Measurements from ENCODE around the gene ZNF775.

ZNF775 gene

DNA sequence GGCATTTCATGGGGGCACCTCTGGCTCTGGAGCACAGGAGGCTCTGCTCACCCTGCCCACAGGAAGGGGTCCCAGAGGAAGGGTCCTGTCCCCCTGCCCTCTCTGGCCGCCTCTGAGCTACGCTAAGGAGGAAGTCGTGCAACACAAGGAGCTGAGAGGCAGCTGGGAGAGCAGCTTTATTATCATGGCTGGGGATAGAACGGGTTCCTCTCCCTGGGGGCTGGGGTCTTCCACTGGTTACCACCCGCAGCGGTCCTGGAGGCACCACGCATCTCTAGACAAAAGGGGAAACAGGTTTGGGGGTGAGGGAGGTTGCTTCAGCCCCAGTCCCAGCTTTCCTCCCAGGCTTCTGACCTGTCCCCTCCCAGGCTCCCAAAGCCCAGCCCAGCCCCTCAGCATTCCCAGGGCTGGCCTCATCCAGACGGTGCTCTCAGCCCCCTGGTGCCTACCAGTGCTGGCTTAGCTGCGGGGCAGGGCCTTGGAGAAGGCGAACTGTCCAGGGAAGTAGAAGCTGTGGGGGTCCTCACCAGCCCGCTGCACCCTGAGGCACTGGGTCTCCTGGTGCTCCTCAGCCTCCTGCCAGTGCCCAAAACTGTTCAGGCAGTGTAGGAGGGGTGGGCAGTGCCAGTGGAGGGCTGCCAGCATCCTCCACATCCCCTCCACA lies 40.8 kb upstream of the ZNF775 start:
- no peak overlapping the region for H3K27ac ChIP-seq (ENCODE audit: low read length)
- H3K9me3 ChIP-seq (ENCODE audit: control insufficient read depth, low read depth, low read length), result no peaks in the 10 kb centered on the region
- peaks cover 29% of the 10 kb centered on the region for H3K27me3 ChIP-seq (ENCODE audit: control insufficient read depth, insufficient read depth, low read length)
- no peak overlapping the region for H3K9ac ChIP-seq (ENCODE audit: low read length)
- no peak overlapping the region for H3K4me3 ChIP-seq (ENCODE audit: low read length)
- H3K4me1 ChIP-seq (ENCODE audit: control insufficient read depth, low read depth, low read length), result peaks cover 24% of the 10 kb centered on the region
- peaks cover 7% of the 10 kb centered on the region for H3K36me3 ChIP-seq (ENCODE audit: control insufficient read depth, low read depth, low read length)

DNA sequence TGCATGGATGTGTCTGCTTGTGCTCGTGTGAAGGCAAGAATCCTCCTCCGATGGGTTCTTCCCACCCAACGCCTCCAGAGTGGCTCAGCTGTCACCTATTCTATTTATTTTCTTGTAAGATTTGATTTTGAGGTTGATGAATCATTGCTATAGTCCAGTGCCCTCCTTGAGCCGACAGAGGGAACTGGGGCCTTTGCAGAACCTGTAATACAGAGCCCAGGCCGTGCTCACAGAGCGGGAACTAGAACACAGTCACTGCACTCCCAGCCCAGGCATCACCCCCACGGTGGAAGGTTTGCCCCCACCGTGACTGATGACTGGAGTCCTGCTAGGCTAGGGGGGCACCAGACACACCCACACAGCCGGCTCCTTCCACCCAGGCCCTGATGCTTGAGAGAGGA lies 39.7 kb upstream of the ZNF775 start:
- peak overlapping the region; percentile 77 for H3K4me3 ChIP-seq (ENCODE audit: low read length)
- H3K27me3 ChIP-seq (ENCODE audit: control insufficient read depth, insufficient read depth, low read length), result peaks cover 39% of the 10 kb centered on the region
- H3K9me3 ChIP-seq (ENCODE audit: control insufficient read depth, low read depth, low read length), result peaks cover 8% of the 10 kb centered on the region
- H3K27ac ChIP-seq (ENCODE audit: low read length), result no peak overlapping the region
- peaks cover 24% of the 10 kb centered on the region for H3K4me1 ChIP-seq (ENCODE audit: control insufficient read depth, low read depth, low read length)
- H3K9ac ChIP-seq (ENCODE audit: low read length), result no peak overlapping the region
- H3K36me3 ChIP-seq (ENCODE audit: control insufficient read depth, low read depth, low read length), result peaks cover 7% of the 10 kb centered on the region

DNA sequence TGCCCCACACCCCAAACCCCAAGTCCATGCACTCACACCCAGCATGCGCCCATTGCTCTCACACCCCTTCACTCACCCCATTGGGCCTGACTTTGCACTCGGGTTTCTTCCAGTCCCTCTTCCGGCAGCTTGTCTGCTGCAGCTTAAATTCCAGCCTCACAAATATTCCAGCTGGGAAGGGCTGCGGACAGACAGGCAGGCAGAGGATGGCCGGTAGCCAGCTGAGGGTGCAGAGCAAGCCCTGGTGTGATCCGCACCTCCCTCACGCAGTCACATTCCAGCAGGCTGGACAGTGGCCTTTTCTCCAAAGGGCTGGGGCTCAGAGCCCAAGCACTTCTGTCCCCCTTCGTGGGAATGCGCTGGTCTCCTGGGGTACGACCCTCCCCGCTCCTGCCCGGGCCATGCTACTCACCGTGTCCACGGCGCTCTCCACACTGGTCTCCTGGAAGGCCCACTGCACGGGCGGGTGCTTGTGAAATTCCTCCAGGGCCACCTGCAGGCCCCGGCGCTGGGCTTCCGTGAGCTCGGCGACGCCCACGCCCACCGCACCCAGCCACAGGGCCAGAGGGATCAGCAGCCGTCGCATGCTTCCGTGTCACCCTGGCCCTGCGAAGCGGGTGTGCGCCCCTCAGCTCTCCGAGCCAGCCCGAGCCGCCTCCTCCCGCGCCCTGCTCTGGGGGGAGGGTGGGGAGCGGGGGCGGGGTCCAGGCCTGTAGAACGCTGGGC lies 38.9 kb upstream of the ZNF775 start:
- Histone ChIP-seq H3K4me3 (ENCODE audit: low read length) (peak overlapping the region; percentile 77), H3K4me1 (ENCODE audit: control insufficient read depth, low read depth, low read length) (peaks cover 21% of the 10 kb centered on the region), H3K36me3 (ENCODE audit: control insufficient read depth, low read depth, low read length) (peaks cover 7% of the 10 kb centered on the region), H3K27ac (ENCODE audit: low read length) (no peak overlapping the region), H3K27me3 (ENCODE audit: control insufficient read depth, insufficient read depth, low read length) (peaks cover 39% of the 10 kb centered on the region), H3K9me3 (ENCODE audit: control insufficient read depth, low read depth, low read length) (peaks cover 8% of the 10 kb centered on the region), H3K9ac (ENCODE audit: low read length) (no peak overlapping the region)

DNA sequence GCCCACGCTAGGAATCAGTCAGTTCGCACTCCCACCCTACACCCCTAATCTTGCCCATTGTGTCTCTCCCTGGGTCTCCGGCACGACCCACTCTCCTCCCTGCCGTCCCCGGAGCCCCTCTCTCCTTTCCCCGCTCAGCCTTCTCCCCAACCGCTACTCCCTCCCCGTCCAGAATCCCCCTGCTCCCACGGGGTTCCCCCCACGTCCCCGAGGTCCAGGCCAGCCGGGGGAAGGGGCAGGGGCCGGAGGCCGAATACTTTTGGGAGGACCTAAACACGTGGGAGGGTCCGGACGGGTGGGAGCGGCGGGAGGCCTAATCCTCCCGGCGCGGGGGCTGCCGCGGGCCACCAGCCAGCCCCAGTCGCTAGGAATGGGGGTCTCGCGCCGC lies 38.3 kb upstream of the ZNF775 start:
- peaks cover 7% of the 10 kb centered on the region for H3K36me3 ChIP-seq (ENCODE audit: control insufficient read depth, low read depth, low read length)
- peaks cover 14% of the 10 kb centered on the region for H3K4me1 ChIP-seq (ENCODE audit: control insufficient read depth, low read depth, low read length)
- H3K4me3 ChIP-seq (ENCODE audit: low read length), result peak overlapping the region; percentile 77
- peak overlapping the region; percentile 65 for H3K9ac ChIP-seq (ENCODE audit: low read length)
- peaks cover 8% of the 10 kb centered on the region for H3K9me3 ChIP-seq (ENCODE audit: control insufficient read depth, low read depth, low read length)
- H3K27ac ChIP-seq (ENCODE audit: low read length), result no peak overlapping the region
- H3K27me3 ChIP-seq (ENCODE audit: control insufficient read depth, insufficient read depth, low read length), result peaks cover 39% of the 10 kb centered on the region

- peak within 1 kb of the TSS; percentile 77 for H3K4me3 ChIP-seq (ENCODE audit: low read length)
- peaks cover 8% of the 10 kb centered on the region for H3K9me3 ChIP-seq (ENCODE audit: control insufficient read depth, low read depth, low read length)
- H3K36me3 ChIP-seq (ENCODE audit: control insufficient read depth, low read depth, low read length), result peaks cover 7% of the 10 kb centered on the region
- H3K27me3 ChIP-seq (ENCODE audit: control insufficient read depth, insufficient read depth, low read length), result peaks cover 39% of the 10 kb centered on the region
- peak within 1 kb of the TSS; percentile 65 for H3K9ac ChIP-seq (ENCODE audit: low read length)
- H3K4me1 ChIP-seq (ENCODE audit: control insufficient read depth, low read depth, low read length), result peaks cover 10% of the 10 kb centered on the region
- H3K27ac ChIP-seq (ENCODE audit: low read length), result no peak within 1 kb of the TSS
Observed at GRCh38 chr7:150341263-150342120, 37.6 kb upstream of the ZNF775 start, which contains the start of gene RARRES2. Gene RARRES2, minus strand, starts transcription at chr7:150341629. Its CDS starts 1,020 bp downstream, at chr7:150340609.

GRCh38 chr7:150342121-150342408 lies 37.1 kb upstream of the ZNF775 start:
- Histone ChIP-seq H3K27me3 (ENCODE audit: control insufficient read depth, insufficient read depth, low read length) (peaks cover 39% of the 10 kb centered on the region), H3K4me3 (ENCODE audit: low read length) (peak overlapping the region; percentile 77), H3K9me3 (ENCODE audit: control insufficient read depth, low read depth, low read length) (peaks cover 8% of the 10 kb centered on the region), H3K4me1 (ENCODE audit: control insufficient read depth, low read depth, low read length) (peaks cover 10% of the 10 kb centered on the region), H3K36me3 (ENCODE audit: control insufficient read depth, low read depth, low read length) (peaks cover 7% of the 10 kb centered on the region), H3K9ac (ENCODE audit: low read length) (no peak overlapping the region), H3K27ac (ENCODE audit: low read length) (no peak overlapping the region)

GRCh38 chr7:150343225-150343624 lies 35.9 kb upstream of the ZNF775 start:
- H3K36me3 ChIP-seq (ENCODE audit: control insufficient read depth, low read depth, low read length), result no peaks in the 10 kb centered on the region
- H3K9me3 ChIP-seq (ENCODE audit: control insufficient read depth, low read depth, low read length), result peaks cover 8% of the 10 kb centered on the region
- H3K9ac ChIP-seq (ENCODE audit: low read length), result no peak overlapping the region
- no peak overlapping the region for H3K27ac ChIP-seq (ENCODE audit: low read length)
- no peak overlapping the region for H3K4me3 ChIP-seq (ENCODE audit: low read length)
- peaks cover 10% of the 10 kb centered on the region for H3K4me1 ChIP-seq (ENCODE audit: control insufficient read depth, low read depth, low read length)
- H3K27me3 ChIP-seq (ENCODE audit: control insufficient read depth, insufficient read depth, low read length), result peaks cover 39% of the 10 kb centered on the region

DNA sequence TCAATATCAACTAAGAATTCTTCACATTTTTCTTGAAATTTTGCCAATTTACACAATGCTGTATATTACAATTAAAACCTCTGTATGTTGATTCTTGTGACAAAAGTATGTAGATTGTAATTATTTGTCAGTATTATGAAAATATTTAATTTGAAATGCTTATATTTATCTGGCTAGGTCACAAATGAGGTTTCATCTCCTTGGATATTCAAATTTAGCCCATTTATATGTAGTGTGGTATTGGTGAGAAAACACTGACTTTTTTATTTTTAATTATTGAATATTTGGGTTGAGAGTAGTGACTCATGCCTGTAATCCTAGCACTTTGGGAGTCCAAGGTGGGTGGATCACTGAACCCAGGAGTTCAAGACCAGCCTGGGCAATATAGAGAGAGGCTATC lies 34.8 kb upstream of the ZNF775 start:
- Histone ChIP-seq H3K9me3 (ENCODE audit: control insufficient read depth, low read depth, low read length) (peaks cover 8% of the 10 kb centered on the region), H3K27ac (ENCODE audit: low read length) (no peak overlapping the region), H3K4me1 (ENCODE audit: control insufficient read depth, low read depth, low read length) (peaks cover 10% of the 10 kb centered on the region), H3K4me3 (ENCODE audit: low read length) (no peak overlapping the region), H3K36me3 (ENCODE audit: control insufficient read depth, low read depth, low read length) (no peaks in the 10 kb centered on the region), H3K27me3 (ENCODE audit: control insufficient read depth, insufficient read depth, low read length) (peaks cover 39% of the 10 kb centered on the region), H3K9ac (ENCODE audit: low read length) (no peak overlapping the region)

DNA sequence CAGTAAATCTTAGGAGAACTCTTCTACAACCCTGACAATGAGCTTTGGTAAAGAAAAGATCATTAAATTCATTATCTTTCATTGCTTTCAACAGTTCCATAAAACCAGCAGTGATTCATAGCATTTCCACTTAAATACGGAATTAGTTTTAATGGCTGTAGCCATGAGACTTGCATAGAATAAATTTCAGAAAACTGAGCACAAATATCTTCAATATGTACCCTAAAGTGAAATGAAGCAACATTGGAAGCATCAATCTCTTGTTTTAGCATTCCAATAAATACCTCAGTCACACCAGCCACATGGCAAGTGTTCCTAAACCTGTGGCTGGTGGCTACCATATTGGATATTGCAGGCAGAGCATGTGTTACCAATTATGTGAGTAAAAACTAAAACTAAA lies 34.1 kb upstream of the ZNF775 start:
- no peak overlapping the region for H3K4me3 ChIP-seq (ENCODE audit: low read length)
- H3K36me3 ChIP-seq (ENCODE audit: control insufficient read depth, low read depth, low read length), result no peaks in the 10 kb centered on the region
- H3K9ac ChIP-seq (ENCODE audit: low read length), result no peak overlapping the region
- peaks cover 8% of the 10 kb centered on the region for H3K9me3 ChIP-seq (ENCODE audit: control insufficient read depth, low read depth, low read length)
- H3K4me1 ChIP-seq (ENCODE audit: control insufficient read depth, low read depth, low read length), result peaks cover 7% of the 10 kb centered on the region
- peaks cover 36% of the 10 kb centered on the region for H3K27me3 ChIP-seq (ENCODE audit: control insufficient read depth, insufficient read depth, low read length)
- H3K27ac ChIP-seq (ENCODE audit: low read length), result no peak overlapping the region

DNA sequence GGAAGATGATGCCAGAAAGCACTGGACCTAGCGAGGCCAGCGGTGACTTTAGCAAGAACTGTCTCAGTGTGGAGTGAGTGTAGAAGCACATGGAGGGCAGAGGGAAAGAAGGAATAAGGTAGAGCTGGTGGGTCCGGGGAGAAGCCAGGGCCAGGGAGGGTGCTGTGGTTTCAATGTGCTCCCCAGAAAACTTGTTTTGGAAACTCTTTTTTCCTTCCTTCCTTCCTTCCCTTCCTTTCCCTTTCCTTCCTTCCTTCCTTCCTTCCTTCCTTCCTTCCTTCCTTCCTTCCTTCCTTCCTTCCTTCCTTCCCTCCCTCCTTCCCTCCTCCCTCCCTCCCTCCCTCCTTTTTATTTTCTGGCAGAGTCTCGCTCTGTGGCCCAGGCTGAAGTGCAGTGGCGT lies 32.2 kb upstream of the ZNF775 start:
- Histone ChIP-seq H3K9me3 (ENCODE audit: control insufficient read depth, low read depth, low read length) (peaks cover 8% of the 10 kb centered on the region), H3K9ac (ENCODE audit: low read length) (no peak overlapping the region), H3K27ac (ENCODE audit: low read length) (no peak overlapping the region), H3K36me3 (ENCODE audit: control insufficient read depth, low read depth, low read length) (no peaks in the 10 kb centered on the region), H3K27me3 (ENCODE audit: control insufficient read depth, insufficient read depth, low read length) (peaks cover 23% of the 10 kb centered on the region), H3K4me3 (ENCODE audit: low read length) (no peak overlapping the region), H3K4me1 (ENCODE audit: control insufficient read depth, low read depth, low read length) (peaks cover 5% of the 10 kb centered on the region)

GRCh38 chr7:150351587-150352194 lies 27.4 kb upstream of the ZNF775 start:
- no peak overlapping the region for H3K4me3 ChIP-seq (ENCODE audit: low read length)
- no peaks in the 10 kb centered on the region for H3K27me3 ChIP-seq (ENCODE audit: control insufficient read depth, insufficient read depth, low read length)
- no peaks in the 10 kb centered on the region for H3K4me1 ChIP-seq (ENCODE audit: control insufficient read depth, low read depth, low read length)
- no peak overlapping the region for H3K27ac ChIP-seq (ENCODE audit: low read length)
- no peaks in the 10 kb centered on the region for H3K9me3 ChIP-seq (ENCODE audit: control insufficient read depth, low read depth, low read length)
- H3K36me3 ChIP-seq (ENCODE audit: control insufficient read depth, low read depth, low read length), result no peaks in the 10 kb centered on the region
- H3K9ac ChIP-seq (ENCODE audit: low read length), result no peak overlapping the region

All from iPS-18a (cell line).